Stimulated activated CD4-positive, alpha-beta T cell treated with anti-CD3 and anti-CD28 coated beads, TNF-alpha, amount 100 ng/mL, for 4 hours (primary cell): Measurements from ENCODE around the gene TMEM243.

ENCODE experiments used
- DNase-seq, 3 experiments: peaks; one replicate each; pipeline ENCODE4 v3.0.0-alpha.2; 2020; ENCODE audit warnings: low read depth in 3 of 3

Gene TMEM243

GRCh38 chr7:87156709-87157108 lies 62.8 kb downstream of the TMEM243 start:
- DNase-seq: no peak

- no peak for DNase-seq
These were observed 63.7 kb downstream of the TMEM243 start for GRCh38 chr7:87155788-87156187.

GRCh38 chr7:87154569-87154968 lies 65.0 kb downstream of the TMEM243 start:
- DNase-seq: no peak

GRCh38 chr7:87154166-87154565 lies 65.4 kb downstream of the TMEM243 start:
- DNase-seq: no peak

- DNase-seq: peak in 1 of 3 experiments; percentile 18
These were observed 66.5 kb downstream of the TMEM243 start for GRCh38 chr7:87152897-87153641.

GRCh38 chr7:87152112-87152896 lies 67.2 kb downstream of the TMEM243 start, which contains the start of gene DMTF1:
Gene DMTF1, plus strand, starts transcription at chr7:87152453. Its CDS starts 12,489 bp downstream, at chr7:87164942.
- DNase-seq: peak; percentile 66 to 75 (median 72)

- DNase-seq: no peak
These were observed 67.8 kb downstream of the TMEM243 start for GRCh38 chr7:87151729-87152111.

- DNase-seq: no peak
These were observed 68.4 kb downstream of the TMEM243 start for GRCh38 chr7:87151002-87151728.

- DNase-seq: no peak
These were observed 71.1 kb downstream of the TMEM243 start for GRCh38 chr7:87148332-87148955.

GRCh38 chr7:87147500-87147899 lies 72.0 kb downstream of the TMEM243 start:
- DNase-seq: no peak

- DNase-seq: no peak
These were observed 72.7 kb downstream of the TMEM243 start for GRCh38 chr7:87146740-87147386.
